Neural progenitor cell (in vitro differentiated cells): ENCODE results near the gene DNASE1L2. TPM values are rescaled to one million over a fixed set of nuclear protein-coding genes. Genes with fewer than 3 reads are reported as not detected.
"Not testable (repeated sequence)": the region's sequence is repeated elsewhere in the genome, so short reads cannot be mapped to it uniquely, and the experiment has no call there.

Source experiments
- DNase-seq: peaks from one replicate; pipeline ENCODE4 v3.0.0-alpha.2; 2016; ENCODE audit warnings: low spot score
- H2AFZ ChIP-seq: fragments of 200-600 bp; sonication (generic); replicated peaks from 2 replicates; pipeline ENCODE4 v1.6.1; 2016; ENCODE audit warnings: antibody characterized with exemption
- H3F3A ChIP-seq: fragments of 200-600 bp; sonication (generic); 2 replicates; pipeline ENCODE4 v1.6.1; 2016; ENCODE audit warnings: antibody characterized with exemption, low read depth
- H3K27ac ChIP-seq: fragments of 200-600 bp; sonication (generic); 2 replicates; pipeline ENCODE4 v1.5.1; 2016; ENCODE audit warnings: mild to moderate bottlenecking
- H3K27me3 ChIP-seq: fragments of 200-600 bp; sonication (generic); 2 replicates; pipeline ENCODE4 v1.6.1; 2016; ENCODE audit warnings: mild to moderate bottlenecking, moderate library complexity
- H3K36me3 ChIP-seq: fragments of 200-600 bp; sonication (generic); 2 replicates; pipeline ENCODE4 v1.5.1; 2016
- H3K4me1 ChIP-seq: fragments of 200-600 bp; sonication (generic); 2 replicates; pipeline ENCODE4 v1.6.1; 2016; ENCODE audit warnings: mixed run types
- H3K4me2 ChIP-seq: fragments of 200-600 bp; sonication (generic); 2 replicates; pipeline ENCODE4 v1.6.1; 2016
- H3K4me3 ChIP-seq: fragments of 200-600 bp; sonication (generic); 2 replicates; pipeline ENCODE4 v1.5.1; 2016
- H3K79me2 ChIP-seq: fragments of 200-600 bp; sonication (generic); 2 replicates; pipeline ENCODE4 v1.6.1; 2016; ENCODE audit warnings: low read depth
- H3K9ac ChIP-seq: fragments of 200-600 bp; sonication (generic); 2 replicates; pipeline ENCODE4 v1.6.1; 2016
- H3K9me3 ChIP-seq: fragments of 200-600 bp; sonication (generic); 2 replicates; pipeline ENCODE4 v1.5.1; 2016; ENCODE audit warnings: low read depth
- H4K20me1 ChIP-seq: fragments of 200-600 bp; sonication (generic); 2 replicates; pipeline ENCODE4 v1.6.1; 2016; ENCODE audit warnings: low read depth
- H3K27ac Mint-ChIP-seq: 3 replicates; pipeline ENCODE4 v1.8.0; 2021; ENCODE audit warnings: mixed read lengths
- H3K27me3 Mint-ChIP-seq: 2 replicates; pipeline ENCODE4 v1.8.0; 2022; ENCODE audit warnings: low read depth, mild to moderate bottlenecking, inconsistent platforms, moderate library complexity, mixed read lengths; ENCODE audit not compliant: insufficient read depth
- H3K36me3 Mint-ChIP-seq: 3 replicates; pipeline ENCODE4 v1.8.0; 2021; ENCODE audit warnings: mixed read lengths
- H3K4me1 Mint-ChIP-seq: 3 replicates; pipeline ENCODE4 v1.8.0; 2021; ENCODE audit warnings: mixed read lengths
- H3K4me3 Mint-ChIP-seq: 3 replicates; pipeline ENCODE4 v1.8.0; 2021; ENCODE audit warnings: mild to moderate bottlenecking, moderate library complexity, mixed read lengths
- H3K9me3 Mint-ChIP-seq: 3 replicates; pipeline ENCODE4 v1.8.0; 2020; ENCODE audit warnings: mixed read lengths
- CTCF ChIP-seq: fragments of 200-600 bp; sonication (generic); IDR thresholded peaks from 2 replicates; pipeline ENCODE4 v1.5.1; 2017; ENCODE audit warnings: antibody characterized with exemption, mild to moderate bottlenecking
- EZH2 ChIP-seq: fragments of 200-600 bp; sonication (generic); IDR thresholded peaks from 2 replicates; pipeline ENCODE4 v1.6.1; 2017; ENCODE audit warnings: antibody characterized with exemption, mild to moderate bottlenecking, moderate library complexity
- EZH2phosphoT487 ChIP-seq: fragments of 200-600 bp; sonication (generic); IDR thresholded peaks from 2 replicates; pipeline ENCODE4 v1.6.1; 2017; ENCODE audit warnings: antibody characterized with exemption
- total RNA-seq: library from RNA; depleted of rRNA; stranded (reverse); fragments of >200 nt; gene quantifications from 2 replicates; pipeline ENCODE4 v1.2.3, GENCODE V29; 2015; ENCODE audit warnings: low replicate concordance

Gene DNASE1L2
- total RNA-seq, 1 donor from 2014 or later, result 0.21 TPM

GRCh38 chr16:2267505-2267912 lies 31.3 kb downstream of the DNASE1L2 start:
- H4K20me1 ChIP-seq, result peaks cover 64% of the 10 kb centered on the region
- H3K4me1 Mint-ChIP-seq, result peaks cover 26% of the 10 kb centered on the region
- not testable (repeated sequence) for H3K27me3 ChIP-seq, H3K9me3 Mint-ChIP-seq, H3K27me3 Mint-ChIP-seq, H3K9me3 ChIP-seq, DNase-seq, H3K36me3 ChIP-seq
- H3K4me3 ChIP-seq, result peak overlapping the region; percentile 86
- peak overlapping the region; percentile 50 for H3K27ac Mint-ChIP-seq
- peaks cover 14% of the 10 kb centered on the region for H3F3A ChIP-seq
- H3K79me2 ChIP-seq, result peaks cover 73% of the 10 kb centered on the region
- peak overlapping the region; percentile 96 for H3K4me3 Mint-ChIP-seq
- H3K4me1 ChIP-seq, result peaks cover 13% of the 10 kb centered on the region
- H3K27ac ChIP-seq, result peak overlapping the region; percentile 97
- peaks cover 14% of the 10 kb centered on the region for H3K36me3 Mint-ChIP-seq
- H3K4me2 ChIP-seq, result peak overlapping the region; percentile 78
- peak overlapping the region; percentile 100 for H3K9ac ChIP-seq
- H2AFZ ChIP-seq, result peak overlapping the region; percentile 100

- TF ChIP-seq EZH2phosphoT487 (no peak), CTCF (no peak), EZH2 (no peak)
- Mint-ChIP-seq H3K27me3 (peaks cover 6% of the 10 kb centered on the region), H3K36me3 (peaks cover 10% of the 10 kb centered on the region), H3K27ac (peak within 1 kb of the TSS; percentile 97), H3K9me3 (no peaks in the 10 kb centered on the region), H3K4me3 (peak within 1 kb of the TSS; percentile 96), H3K4me1 (peaks cover 26% of the 10 kb centered on the region)
- peaks cover 58% of the 10 kb centered on the region for H4K20me1 ChIP-seq
- peaks cover 12% of the 10 kb centered on the region for H3F3A ChIP-seq
- peaks cover 67% of the 10 kb centered on the region for H3K79me2 ChIP-seq
- H3K4me3 ChIP-seq, result peak within 1 kb of the TSS; percentile 86
- no peaks in the 10 kb centered on the region for H3K9me3 ChIP-seq
- DNase-seq, result peak; percentile 99
- H3K4me2 ChIP-seq, result peak within 1 kb of the TSS; percentile 78
- H3K27me3 ChIP-seq, result no peaks in the 10 kb centered on the region
- H3K4me1 ChIP-seq, result peaks cover 13% of the 10 kb centered on the region
- H3K27ac ChIP-seq, result peak within 1 kb of the TSS; percentile 97
- peak within 1 kb of the TSS; percentile 100 for H3K9ac ChIP-seq
- H2AFZ ChIP-seq, result peak within 1 kb of the TSS; percentile 100
- no peaks in the 10 kb centered on the region for H3K36me3 ChIP-seq
Observed at GRCh38 chr16:2267913-2268666, 31.8 kb downstream of the DNASE1L2 start, which contains the start of gene RNPS1. Gene RNPS1, minus strand, starts transcription at chr16:2268126. Its CDS starts 3,483 bp downstream, at chr16:2264643.

- H3K4me1 ChIP-seq, result peaks cover 13% of the 10 kb centered on the region
- H3K27me3 ChIP-seq, result no peaks in the 10 kb centered on the region
- H3K9me3 ChIP-seq, result no peaks in the 10 kb centered on the region
- no peak overlapping the region for H3K27ac ChIP-seq
- H3K4me1 Mint-ChIP-seq, result peaks cover 23% of the 10 kb centered on the region
- no peak overlapping the region for H3K9ac ChIP-seq
- H4K20me1 ChIP-seq, result peaks cover 39% of the 10 kb centered on the region
- no peak for DNase-seq
- H3K27ac Mint-ChIP-seq, result no peak overlapping the region
- no peak overlapping the region for H3K4me2 ChIP-seq
- H3F3A ChIP-seq, result peaks cover 12% of the 10 kb centered on the region
- no peaks in the 10 kb centered on the region for H3K36me3 ChIP-seq
- H3K79me2 ChIP-seq, result peaks cover 47% of the 10 kb centered on the region
- H2AFZ ChIP-seq, result no peak overlapping the region
- no peak overlapping the region for H3K4me3 ChIP-seq
- H3K4me3 Mint-ChIP-seq, result peak overlapping the region; percentile 96
- TF ChIP-seq CTCF, result no peak
- TF ChIP-seq EZH2, result no peak
- no peak for TF ChIP-seq EZH2phosphoT487
- peaks cover 8% of the 10 kb centered on the region for H3K36me3 Mint-ChIP-seq
- H3K9me3 Mint-ChIP-seq, result no peaks in the 10 kb centered on the region
- H3K27me3 Mint-ChIP-seq, result peaks cover 6% of the 10 kb centered on the region
Observed at GRCh38 chr16:2270070-2270462, 33.8 kb downstream of the DNASE1L2 start.
